H1 (cell line): Measurements from ENCODE around the gene ARHGAP10. TPM values are rescaled to one million over a fixed set of nuclear protein-coding genes. Genes with fewer than 3 reads are reported as not detected.

Experiments used
- CTCF ChIA-PET: fragments of 300-600 bp; sonication (Branson Sonifier 250); formaldehyde crosslinking; loops from one replicate; lab custom pipeline; 2021; ENCODE audit not compliant: partially characterized antibody; lab: Charles Lee
- POLR2A ChIA-PET: fragments of 300-600 bp; sonication (Branson Sonifier 250); formaldehyde crosslinking; loops from one replicate; lab custom pipeline; 2021; ENCODE audit warnings: inconsistent platforms; ENCODE audit not compliant: partially characterized antibody; lab: Charles Lee
- DNase-seq, 2 experiments: peaks; one replicate each; pipeline versions ENCODE4 v3.0.0 to v3.0.0-alpha.2; 2010 to 2022; ENCODE audit warnings: low spot score in 2 of 2, low read depth in 1 of 2, mixed read lengths in 1 of 2
- FAIRE-seq: peaks from 2 replicates; lab custom pipeline; 2011; peaks lifted over from hg19 to GRCh38; lab: Jason Lieb, UNC
- H2AFZ ChIP-seq: 2 replicates; pipeline ENCODE4 v1.8.1; 2012; ENCODE audit warnings: low read length, inconsistent platforms
- H2AK5ac ChIP-seq: 2 replicates; pipeline ENCODE4 v1.6.1; 2013; ENCODE audit warnings: low read depth, low read length
- H2BK120ac ChIP-seq: replicated peaks from 2 replicates; pipeline ENCODE3; 2013; ENCODE audit warnings: low read depth, low read length, inconsistent platforms
- H2BK12ac ChIP-seq: 2 replicates; pipeline ENCODE4 v1.6.1; 2013; ENCODE audit warnings: low read depth, low read length
- H2BK15ac ChIP-seq: 2 replicates; pipeline ENCODE4 v1.6.1; 2013; ENCODE audit warnings: low read length
- H2BK20ac ChIP-seq: 2 replicates; pipeline ENCODE4 v1.6.1; 2013; ENCODE audit warnings: low read length
- H2BK5ac ChIP-seq: 2 replicates; pipeline ENCODE4 v1.6.1; 2013; ENCODE audit warnings: low read depth, low read length
- H3K14ac ChIP-seq: 2 replicates; pipeline ENCODE4 v1.6.1; 2013; ENCODE audit warnings: inconsistent platforms; ENCODE audit not compliant: insufficient read length
- H3K18ac ChIP-seq: 2 replicates; pipeline ENCODE4 v1.6.1; 2013; ENCODE audit warnings: low read length; ENCODE audit errors: extremely low read depth
- H3K23ac ChIP-seq: 2 replicates; pipeline ENCODE4 v1.6.1; 2013; ENCODE audit warnings: inconsistent platforms; ENCODE audit not compliant: insufficient read length
- H3K23me2 ChIP-seq: 2 replicates; pipeline ENCODE4 v1.6.1; 2013; ENCODE audit warnings: low read depth, low read length
- H3K27ac ChIP-seq: 2 replicates; pipeline ENCODE4 v1.6.1; 2011; ENCODE audit warnings: low read depth, low read length, inconsistent platforms
- H3K27me3 ChIP-seq, 4 experiments: replicated peaks in 1 of 4; 1 replicate in 1 of 4; 2 replicates in 3 of 4; pipeline versions ENCODE4 v1.6.1 to v1.8.1; 2011 to 2013; ENCODE audit warnings: low read length in 3 of 4, mild to moderate bottlenecking in 3 of 4, inconsistent platforms in 2 of 4, mixed read lengths in 2 of 4, moderate library complexity in 1 of 4; ENCODE audit not compliant: control insufficient read depth in 3 of 4, insufficient read depth in 3 of 4; ENCODE audit errors: extremely low read depth in 1 of 4
- H3K36me3 ChIP-seq, 4 experiments: 2 replicates each; pipeline versions ENCODE4 v1.6.1 to v1.8.1; 2011 to 2013; ENCODE audit warnings: mild to moderate bottlenecking in 4 of 4, low read length in 3 of 4, moderate library complexity in 2 of 4, control low read depth in 1 of 4, inconsistent platforms in 1 of 4; ENCODE audit not compliant: insufficient read depth in 4 of 4, control insufficient read depth in 2 of 4
- H3K4ac ChIP-seq: replicated peaks from 2 replicates; pipeline ENCODE3; 2013; ENCODE audit warnings: low read length, low read depth, mixed read lengths, inconsistent platforms; ENCODE audit not compliant: insufficient read length
- H3K4me1 ChIP-seq, 4 experiments: replicated peaks in 1 of 4; 1 replicate in 1 of 4; 2 replicates in 3 of 4; pipeline versions ENCODE4 v1.6.1 to v1.8.1; 2011 to 2013; ENCODE audit warnings: low read length in 3 of 4, inconsistent platforms in 2 of 4, mixed read lengths in 1 of 4; ENCODE audit not compliant: insufficient read depth in 4 of 4, control insufficient read depth in 3 of 4
- H3K4me2 ChIP-seq, 2 experiments: 2 replicates each; pipeline versions ENCODE4 v1.6.1 to v1.8.1; 2011 to 2013; ENCODE audit warnings: low read depth in 2 of 2, low read length in 2 of 2, control low read depth in 1 of 2, inconsistent platforms in 1 of 2, mild to moderate bottlenecking in 1 of 2; ENCODE audit not compliant: insufficient read depth in 1 of 2
- H3K4me3 ChIP-seq, 4 experiments: fragments of 200-600, 300-600 bp in 1 of 4; sonication (generic), shearing (Covaris generic), sonication (Bioruptor Twin) in 1 of 4; 2 replicates each; pipeline versions ENCODE4 v1.5.1 to v1.8.1; 2011 to 2016; ENCODE audit warnings: low read length in 4 of 4, low read depth in 3 of 4, control low read depth in 2 of 4, inconsistent platforms in 2 of 4, mild to moderate bottlenecking in 2 of 4, mixed read lengths in 1 of 4, moderate library complexity in 1 of 4; ENCODE audit not compliant: insufficient read depth in 2 of 4; ENCODE audit errors: extremely low read depth in 1 of 4
- H3K56ac ChIP-seq: replicated peaks from 2 replicates; pipeline ENCODE3; 2013; ENCODE audit warnings: low read depth, mild to moderate bottlenecking, mixed read lengths, low read length, inconsistent platforms; ENCODE audit not compliant: insufficient read length
- H3K79me1 ChIP-seq: 2 replicates; pipeline ENCODE4 v1.6.1; 2013; ENCODE audit warnings: low read depth, low read length, control low read depth
- H3K79me2 ChIP-seq, 2 experiments: 2 replicates each; pipeline versions ENCODE4 v1.6.1 to v1.8.1; 2012 to 2013; ENCODE audit warnings: low read length in 2 of 2, mild to moderate bottlenecking in 2 of 2, inconsistent platforms in 1 of 2; ENCODE audit not compliant: insufficient read depth in 2 of 2, control insufficient read depth in 1 of 2
- H3K9ac ChIP-seq, 4 experiments: replicated peaks in 1 of 4; 1 replicate in 1 of 4; 2 replicates in 3 of 4; pipeline versions ENCODE4 v1.6.1 to v1.8.1; 2011 to 2013; ENCODE audit warnings: low read depth in 3 of 4, low read length in 3 of 4, control low read depth in 2 of 4, mild to moderate bottlenecking in 2 of 4, moderate library complexity in 2 of 4, inconsistent platforms in 1 of 4; ENCODE audit errors: extremely low read depth in 1 of 4
- H3K9me3 ChIP-seq, 2 experiments: 2 replicates each; pipeline versions ENCODE4 v1.6.1 to v1.8.1; 2012 to 2013; ENCODE audit warnings: mild to moderate bottlenecking in 2 of 2, moderate library complexity in 2 of 2, control low read depth in 1 of 2, inconsistent platforms in 1 of 2, low read depth in 1 of 2, low read length in 1 of 2, mixed read lengths in 1 of 2; ENCODE audit not compliant: insufficient read depth in 2 of 2
- H4K20me1 ChIP-seq, 2 experiments: replicated peaks in 1 of 2; 2 replicates each; pipeline versions ENCODE3 to v1.8.1; 2011 to 2013; ENCODE audit warnings: inconsistent platforms in 2 of 2, low read length in 2 of 2, mild to moderate bottlenecking in 1 of 2; ENCODE audit not compliant: insufficient read depth in 2 of 2, control insufficient read depth in 1 of 2
- H4K5ac ChIP-seq: 2 replicates; pipeline ENCODE4 v1.6.1; 2013; ENCODE audit warnings: low read length, low read depth, mixed read lengths, inconsistent platforms; ENCODE audit not compliant: insufficient read length
- H4K8ac ChIP-seq: 2 replicates; pipeline ENCODE4 v1.8.0; 2013; ENCODE audit warnings: mild to moderate bottlenecking, moderate library complexity, low read length, inconsistent platforms; ENCODE audit not compliant: insufficient read depth; ENCODE audit errors: extremely low read depth
- H4K91ac ChIP-seq: replicated peaks from 2 replicates; pipeline ENCODE3; 2013; ENCODE audit warnings: low read length, mixed read lengths, inconsistent platforms; ENCODE audit not compliant: insufficient read length
- CTBP2 ChIP-seq: IDR thresholded peaks from 2 replicates; pipeline ENCODE4 v1.7.0; 2011; ENCODE audit warnings: borderline replicate concordance, mild to moderate bottlenecking, moderate library complexity, mixed read lengths, low read length; ENCODE audit not compliant: insufficient read depth, insufficient read length
- EZH2 ChIP-seq: fragments of 200-600 bp; sonication (generic); IDR thresholded peaks from 2 replicates; pipeline ENCODE4 v1.7.1; 2012; ENCODE audit warnings: low read depth, mild to moderate bottlenecking, moderate library complexity, low read length, inconsistent platforms; ENCODE audit not compliant: severe bottlenecking
- PHF8 ChIP-seq: fragments of 200-600 bp; sonication (generic); conservative IDR thresholded peaks from 2 replicates; pipeline ENCODE4 v1.7.1; 2012; ENCODE audit warnings: low read depth, mild to moderate bottlenecking, inconsistent platforms, low read length, moderate library complexity
- SUZ12 ChIP-seq: fragments of 200-600 bp; sonication (generic); IDR thresholded peaks from 2 replicates; pipeline ENCODE4 v1.6.1; 2012; ENCODE audit warnings: mild to moderate bottlenecking, inconsistent platforms, low read length, moderate library complexity, mixed read lengths
- TAF7 ChIP-seq: optimal IDR thresholded peaks from 2 replicates; pipeline ENCODE3; 2011; ENCODE audit warnings: low read depth, mild to moderate bottlenecking, inconsistent platforms, low read length, moderate library complexity, borderline replicate concordance
- WGBS, 2 experiments: shearing (Covaris generic) in 1 of 2; methylation state at CpG; one replicate each; pipeline versions ENCODE4 v1.1.6 to v1.1.7; 2013 to 2015; ENCODE audit warnings: low lambda C conversion rate in 2 of 2, mixed read lengths in 2 of 2, inconsistent platforms in 1 of 2, low coverage in 1 of 2, missing lambda C conversion rate in 1 of 2; ENCODE audit not compliant: insufficient replicate concordance in 2 of 2, insufficient coverage in 1 of 2, insufficient read length in 1 of 2; ENCODE audit errors: extremely low coverage in 1 of 2, missing lambda C conversion rate in 1 of 2; 5-methylcytosine and 5-hydroxymethylcytosine counted together
- polyA plus RNA-seq, 7 experiments: library from polyadenylated mRNA; depleted of rRNA in 3 of 7; stranded (reverse) in 5 of 7; unstranded in 2 of 7; fragments of >200 nt in 5 of 7; fragments of 200-250 nt in 2 of 7; gene quantifications; 1 replicate in 5 of 7; 2 replicates in 1 of 7; 4 replicates in 1 of 7; pipeline versions ENCODE4 v1.2.1 to v1.2.3, GENCODE V29; 2011 to 2013; ENCODE audit warnings: missing spikeins in 2 of 7, mixed read lengths in 2 of 7
- total RNA-seq: library from RNA; stranded (reverse); fragmentation: NEBNext Ultra II Directional; extraction: Animal tissue kit (Norgen Biotek cat#: 25700); gene quantifications from 2 replicates; pipeline ENCODE4 v1.2.1, GENCODE V29; 2021

ARHGAP10 gene
- total and polyA plus RNA-seq, 2 of the 8 experiments (the other 6 are each of a cell fraction or from before 2014, with no cell fraction given), result 3.7 to 6.1 TPM

DNA sequence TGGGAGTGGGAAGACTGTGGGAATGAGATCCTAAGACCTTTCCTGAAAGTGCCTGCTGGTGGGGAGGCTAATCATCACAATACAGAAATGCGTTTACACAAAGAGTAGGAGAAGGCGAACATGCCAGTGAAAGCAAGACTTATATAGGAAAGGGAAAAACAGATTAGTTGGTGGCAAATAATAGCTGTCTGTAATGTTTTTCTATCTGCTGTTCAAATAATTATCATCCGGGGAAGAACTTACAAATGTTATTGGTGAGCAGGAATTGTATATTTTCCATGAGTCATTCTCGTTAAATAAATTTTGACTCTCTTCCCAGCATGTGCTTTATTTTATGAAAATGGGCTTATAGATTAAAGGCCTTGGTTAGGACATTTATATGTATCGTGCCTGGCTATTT lies 196.5 kb downstream of the ARHGAP10 start:
- CTCF ChIA-PET, result interaction anchor here (0.9 to 3.3 kb wide), 7 partner anchors 10 to 302 kb away, joined by 3 to 12 read pairs (median 3); no protein-coding TSS in a partner anchor
- no peak for FAIRE-seq
- TF ChIP-seq SUZ12 (no peak), PHF8 (no peak), EZH2 (no peak), TAF7 (no peak), CTBP2 (no peak)

More for the DNA sequence above, 196.5 kb downstream of the ARHGAP10 start:
- no peak overlapping the region; the same call in 1 of the 2 replicates for H2BK12ac ChIP-seq
- H2BK15ac ChIP-seq, result peak overlapping the region; percentile 65; the same call in 1 of the 2 replicates
- H3K4ac ChIP-seq, result no peak overlapping the region
- H4K91ac ChIP-seq, result no peak overlapping the region
- no peak overlapping the region for H2BK120ac ChIP-seq
- no peaks in the 10 kb centered on the region for H4K20me1 ChIP-seq
- no peaks in the 10 kb centered on the region for H3K36me3 ChIP-seq
- no peak overlapping the region for H2AFZ ChIP-seq
- WGBS, 2 experiments, result 89% methylated on average over 5 of the region's 5 CpGs; no CpG with 5 or more reads in 1 of the 2 experiments
- no peak overlapping the region for H2BK5ac ChIP-seq
- no peak overlapping the region for H3K56ac ChIP-seq
- no peak overlapping the region for H3K4me2 ChIP-seq
- POLR2A ChIA-PET, result no interaction called here
- H3K27me3 ChIP-seq, result no peaks in the 10 kb centered on the region
- H2BK20ac ChIP-seq, result no peak overlapping the region
- H3K4me1 ChIP-seq, result peaks cover 0 to 10% (median 5%) of the 10 kb centered on the region in 4 experiments; a peak in 6 of 7 replicates
- H3K79me2 ChIP-seq, result no peaks in the 10 kb centered on the region
- no peak overlapping the region; a peak in 1 of 7 replicates for H3K9ac ChIP-seq
- no peak overlapping the region for H3K14ac ChIP-seq
- DNase-seq, result no peak
- no peaks in the 10 kb centered on the region for H3K79me1 ChIP-seq
- no peak overlapping the region for H3K23ac ChIP-seq
- H3K4me3 ChIP-seq, result no peak overlapping the region
- no peak overlapping the region for H3K18ac ChIP-seq
- no peaks in the 10 kb centered on the region for H3K23me2 ChIP-seq
- H3K9me3 ChIP-seq, result no peaks in the 10 kb centered on the region
- H4K8ac ChIP-seq, result no peak overlapping the region
- no peak overlapping the region for H3K27ac ChIP-seq
- no peak overlapping the region for H4K5ac ChIP-seq
- no peak overlapping the region for H2AK5ac ChIP-seq
